Endothelial cell of umbilical vein (primary cell): Measurements from ENCODE around the gene GABARAPL1. TPM values are rescaled to one million over a fixed set of nuclear protein-coding genes. Genes with fewer than 3 reads are reported as not detected.

Experiments used
- BruUV-seq: library from RNA; stranded (reverse); fragments of 400-500 nt; replicated peaks from 2 replicates; lab custom pipeline; 2021; lab: Mats Ljungman, UMichigan
- CTCF ChIA-PET: fragments of 300-600, 350-600 bp; sonication (Branson Sonifier 250); formaldehyde crosslinking; loops from one replicate; lab custom pipeline; 2021; ENCODE audit warnings: antibody characterized with exemption, inconsistent platforms; lab: Charles Lee
- POLR2A ChIA-PET: fragments of 300-600, 350-600 bp; sonication (Branson Sonifier 250); formaldehyde crosslinking; loops from one replicate; lab custom pipeline; 2021; ENCODE audit warnings: antibody characterized with exemption, inconsistent platforms; lab: Charles Lee
- DNase-seq: peaks from one replicate; pipeline ENCODE4 v3.0.0-alpha.2; 2011; ENCODE audit warnings: low read depth, low spot score
- FAIRE-seq: peaks from 2 replicates; lab custom pipeline; 2011; peaks lifted over from hg19 to GRCh38; lab: Jason Lieb, UNC
- H2AFZ ChIP-seq: 2 replicates; pipeline ENCODE4 v1.6.0; 2012; ENCODE audit warnings: low read depth, low read length, control low read depth, inconsistent platforms
- H3K27ac ChIP-seq: 2 replicates; pipeline ENCODE4 v1.5.1; 2011; ENCODE audit warnings: low read depth, mild to moderate bottlenecking, control low read depth, low read length, moderate library complexity; ENCODE audit not compliant: insufficient read depth
- H3K27me3 ChIP-seq, 2 experiments: 2 replicates each; pipeline versions ENCODE4 v1.6.0 to v1.6.1; 2011; ENCODE audit warnings: low read length in 2 of 2, mixed read lengths in 1 of 2; ENCODE audit not compliant: control insufficient read depth in 2 of 2, insufficient read depth in 2 of 2
- H3K36me3 ChIP-seq, 2 experiments: 2 replicates in 1 of 2; 3 replicates in 1 of 2; pipeline ENCODE4 v1.5.1; 2011; ENCODE audit warnings: low read length in 2 of 2, mild to moderate bottlenecking in 1 of 2, moderate library complexity in 1 of 2; ENCODE audit not compliant: control insufficient read depth in 2 of 2, insufficient read depth in 2 of 2; ENCODE audit errors: extremely low read depth in 1 of 2
- H3K4me1 ChIP-seq: 3 replicates; pipeline ENCODE4 v1.5.1; 2011; ENCODE audit warnings: mild to moderate bottlenecking, low read length; ENCODE audit not compliant: control insufficient read depth, insufficient read depth; ENCODE audit errors: extremely low read depth
- H3K4me2 ChIP-seq: 2 replicates; pipeline ENCODE4 v1.6.1; 2011; ENCODE audit warnings: low read length, control low read depth, mixed read lengths; ENCODE audit not compliant: insufficient read depth
- H3K4me3 ChIP-seq, 3 experiments: fragments of 200-600 bp in 1 of 3; sonication (generic), shearing (Covaris generic) in 1 of 3; replicated peaks in 1 of 3; 2 replicates each; pipeline ENCODE4 v1.5.1; 2011 to 2016; ENCODE audit warnings: control low read depth in 3 of 3, low read length in 3 of 3, mild to moderate bottlenecking in 2 of 3, inconsistent platforms in 1 of 3, low read depth in 1 of 3, moderate library complexity in 1 of 3; ENCODE audit not compliant: insufficient read depth in 1 of 3
- H3K79me2 ChIP-seq: 2 replicates; pipeline ENCODE4 v1.6.0; 2012; ENCODE audit warnings: low read length, inconsistent platforms; ENCODE audit not compliant: control insufficient read depth, insufficient read depth
- H3K9ac ChIP-seq: replicated peaks from 2 replicates; pipeline ENCODE3; 2011; ENCODE audit warnings: low read length, control low read depth; ENCODE audit not compliant: insufficient read depth; ENCODE audit errors: extremely low read depth
- H3K9me1 ChIP-seq: replicated peaks from 3 replicates; pipeline ENCODE4 v1.6.0; 2011; ENCODE audit warnings: mild to moderate bottlenecking, low read length; ENCODE audit not compliant: control insufficient read depth, insufficient read depth; ENCODE audit errors: extremely low read depth
- H3K9me3 ChIP-seq: replicated peaks from 2 replicates; pipeline ENCODE4 v1.5.1; 2012; ENCODE audit warnings: low read length, inconsistent platforms; ENCODE audit not compliant: control insufficient read depth, insufficient read depth
- H4K20me1 ChIP-seq: replicated peaks from 2 replicates; pipeline ENCODE3; 2011; ENCODE audit warnings: mild to moderate bottlenecking, low read length; ENCODE audit not compliant: control insufficient read depth, insufficient read depth; ENCODE audit errors: extremely low read depth
- CTCF ChIP-seq, 2 donors: IDR thresholded peaks; 1 replicate in 1 of 2; 2 replicates in 1 of 2; pipeline ENCODE4 v1.5.1; 2011; ENCODE audit warnings: low read length in 2 of 2, mild to moderate bottlenecking in 2 of 2, moderate library complexity in 2 of 2, control low read depth in 1 of 2, inconsistent platforms in 1 of 2, low read depth in 1 of 2; ENCODE audit not compliant: insufficient read depth in 1 of 2; ENCODE audit errors: extremely low read depth in 1 of 2
- EZH2 ChIP-seq: IDR thresholded peaks from 2 replicates; pipeline ENCODE4 v1.6.1; 2012; ENCODE audit warnings: borderline replicate concordance, low read depth, mild to moderate bottlenecking, moderate library complexity, low read length, inconsistent platforms; ENCODE audit not compliant: severe bottlenecking
- FOS ChIP-seq: IDR thresholded peaks from 2 replicates; pipeline ENCODE4 v1.6.1; 2011; ENCODE audit warnings: mild to moderate bottlenecking, low read length, moderate library complexity, borderline replicate concordance; ENCODE audit not compliant: insufficient read depth
- GATA2 ChIP-seq: IDR thresholded peaks from 2 replicates; pipeline ENCODE4 v1.7.0; 2011; ENCODE audit warnings: low read depth, mild to moderate bottlenecking, moderate library complexity, mixed read lengths, low read length; ENCODE audit not compliant: insufficient read length, insufficient read depth
- JUN ChIP-seq: IDR thresholded peaks from 2 replicates; pipeline ENCODE4 v1.6.1; 2011; ENCODE audit warnings: borderline replicate concordance, low read depth; ENCODE audit not compliant: insufficient read length, insufficient read depth
- MAX ChIP-seq: IDR thresholded peaks from 2 replicates; pipeline ENCODE4 v1.6.1; 2011; ENCODE audit not compliant: insufficient read depth, insufficient read length
- MYC ChIP-seq: IDR thresholded peaks from one replicate; pipeline ENCODE4 v1.6.1; 2011; ENCODE audit warnings: mild to moderate bottlenecking, low read depth, low read length
- POLR2A ChIP-seq: IDR thresholded peaks from 2 replicates; pipeline ENCODE4 v1.6.1; 2012; ENCODE audit warnings: low read depth, mild to moderate bottlenecking, control low read depth, low read length
- POLR2AphosphoS5 ChIP-seq: IDR thresholded peaks from 2 replicates; pipeline ENCODE4 v1.6.1; 2012; ENCODE audit warnings: low read depth, mild to moderate bottlenecking, control low read depth, low read length, moderate library complexity; ENCODE audit not compliant: insufficient read depth
- dilution Hi-C: fragments of 300-500 bp; cut with MboI; formaldehyde crosslinking; loops from one replicate; pipeline ENCODE4 v1.15.0; 2019; ENCODE audit warnings: low sequenced_read_pairs; ENCODE audit not compliant: extremely low pct_ligation_motif_present
- intact Hi-C: fragments of 100-400 bp; cut with micrococcal nuclease; formaldehyde crosslinking; loops from one replicate; pipeline ENCODE4 v1.10.0; 2022
- polyA plus RNA-seq, 4 experiments: library from polyadenylated mRNA; depleted of rRNA in 3 of 4; stranded (reverse) in 3 of 4; unstranded in 1 of 4; fragments of >200 nt; gene quantifications; 2 replicates each; pipeline versions ENCODE4 v1.2.1 to v1.2.3, GENCODE V29; 2011 to 2012; ENCODE audit warnings: missing spikeins in 1 of 4
- total RNA-seq: library from RNA; stranded (reverse); gene quantifications from 2 replicates; pipeline ENCODE4 v1.2.3, GENCODE V29; 2021

Gene GABARAPL1
- total and polyA plus RNA-seq, 2 donors (not counting 3 experiments of a cell fraction or from before 2014, with no cell fraction given): 59.4 to 65.6 TPM

- intact Hi-C loops: no loop called here
- ChIA-PET CTCF (no interaction called here), POLR2A (no interaction called here)
- Histone ChIP-seq H3K27ac (no peak overlapping the region), H3K9me1 (no peaks in the 10 kb centered on the region), H2AFZ (no peak overlapping the region), H3K79me2 (no peaks in the 10 kb centered on the region), H4K20me1 (no peaks in the 10 kb centered on the region), H3K9ac (no peak overlapping the region), H3K4me3 (no peak overlapping the region), H3K4me1 (no peaks in the 10 kb centered on the region), H3K36me3 (no peaks in the 10 kb centered on the region), H3K9me3 (no peaks in the 10 kb centered on the region), H3K27me3 (no peaks in the 10 kb centered on the region), H3K4me2 (no peak overlapping the region)
- DNase-seq (no peak), FAIRE-seq (no peak)
- BruUV-seq: no TSS peak
- TF ChIP-seq MYC: no peak
- no peak for TF ChIP-seq GATA2
- TF ChIP-seq FOS: no peak
- no peak for TF ChIP-seq POLR2A
- TF ChIP-seq CTCF (IDR thresholded peaks at IDR 0.05; ENCODE audit: extremely low read depth in 1 of 2, insufficient read depth in 1 of 2, low read depth in 1 of 2, low read length in 2 of 2): no peak
- no peak for TF ChIP-seq POLR2AphosphoS5
- TF ChIP-seq MAX: no peak
- no peak for TF ChIP-seq JUN
- TF ChIP-seq EZH2: no peak
- dilution Hi-C loops: no loop called here
These were observed 59.8 kb downstream of the GABARAPL1 start for GRCh38 chr12:10272467-10272866.

Other genes starting within 250 kb of the GABARAPL1 start
- not detected in 2 replicates for gene CLEC12A, start 241.5 kb upstream of the GABARAPL1 start, total RNA-seq
- gene CLEC12A, start 241.5 kb upstream of the GABARAPL1 start, polyA plus RNA-seq: not detected in 2 replicates
- not detected in 2 replicates for gene CLEC1B, start 213.8 kb upstream of the GABARAPL1 start, total RNA-seq
- not detected in 2 replicates for gene CLEC1B, start 213.8 kb upstream of the GABARAPL1 start, polyA plus RNA-seq
- 1.2 TPM in 2 replicates for gene CLEC12B, start 202.2 kb upstream of the GABARAPL1 start, total RNA-seq
- gene CLEC12B, start 202.2 kb upstream of the GABARAPL1 start, polyA plus RNA-seq: 1.8 and 3.7 TPM in 2 replicates
- not detected in 2 replicates for gene CLEC9A, start 182.2 kb upstream of the GABARAPL1 start, total RNA-seq
- not detected in 2 replicates for gene CLEC9A, start 182.2 kb upstream of the GABARAPL1 start, polyA plus RNA-seq
- gene CLEC1A, start 113.9 kb upstream of the GABARAPL1 start, total RNA-seq: 22.5 and 24.2 TPM in 2 replicates
- gene CLEC1A, start 113.9 kb upstream of the GABARAPL1 start, polyA plus RNA-seq: 21.2 and 22.0 TPM in 2 replicates
- gene CLEC7A, start 82.7 kb upstream of the GABARAPL1 start, total RNA-seq: not detected in 2 replicates
- gene CLEC7A, start 82.7 kb upstream of the GABARAPL1 start, polyA plus RNA-seq: not detected in 2 replicates
- gene OLR1, start 40.7 kb upstream of the GABARAPL1 start, total RNA-seq: not detected in 2 replicates
- gene OLR1, start 40.7 kb upstream of the GABARAPL1 start, polyA plus RNA-seq: not detected in 2 replicates
- gene TMEM52B, start 33.8 kb upstream of the GABARAPL1 start, total RNA-seq: 0.24 TPM in 1 of 2 replicates, not detected in the other
- not detected in 2 replicates for gene TMEM52B, start 33.8 kb upstream of the GABARAPL1 start, polyA plus RNA-seq
- gene KLRD1, start 95.0 kb downstream of the GABARAPL1 start, total RNA-seq: 0.13 and 0.18 TPM in 2 replicates
- gene KLRD1, start 95.0 kb downstream of the GABARAPL1 start, polyA plus RNA-seq: 0.06 and 0.15 TPM in 2 replicates
- gene KLRK1, start 177.2 kb downstream of the GABARAPL1 start, total RNA-seq: not detected in 2 replicates
- not detected in 2 replicates for gene KLRK1, start 177.2 kb downstream of the GABARAPL1 start, polyA plus RNA-seq
- gene KLRC4, start 196.9 kb downstream of the GABARAPL1 start, total RNA-seq: not detected in 2 replicates
- gene KLRC4, start 196.9 kb downstream of the GABARAPL1 start, polyA plus RNA-seq: not detected in 2 replicates
- not detected in 2 replicates for gene KLRC3, start 207.7 kb downstream of the GABARAPL1 start, total RNA-seq
- not detected in 2 replicates for gene KLRC3, start 207.7 kb downstream of the GABARAPL1 start, polyA plus RNA-seq
- gene KLRC2, start 223.1 kb downstream of the GABARAPL1 start, total RNA-seq: not detected in 2 replicates
- gene KLRC2, start 223.1 kb downstream of the GABARAPL1 start, polyA plus RNA-seq: not detected in 2 replicates
- not detected in 2 replicates for gene KLRC1, start 240.5 kb downstream of the GABARAPL1 start, total RNA-seq
- gene KLRC1, start 240.5 kb downstream of the GABARAPL1 start, polyA plus RNA-seq: not detected in 2 replicates